Measurements from ENCODE around the gene KTN1.

The KTN1 gene

GRCh38 chr14:55686713-55687112, 106.7 kb downstream of the KTN1 start:
- no peak overlapping the region for H3K27ac ChIP-seq
- peaks cover 4% of the 10 kb centered on the region for H3K36me3 ChIP-seq (replicated peaks)
- no peak for DNase-seq
- H3K27me3 ChIP-seq (replicated peaks) = no peaks in the 10 kb centered on the region
- H3K4me3 ChIP-seq (ENCODE audit: low read depth, low read length) = no peak overlapping the region
- in situ Hi-C loops (cut with HindIII; ENCODE audit: low pct_ligation_motif_present, low sequenced_read_pairs) = no loop called here
- TF ChIP-seq CTCF (IDR thresholded peaks at IDR 0.05; ENCODE audit: low read depth, low read length, missing control alignments) = no peak

- H3K4me3 ChIP-seq (ENCODE audit: low read depth, low read length) = no peak overlapping the region
- H3K27me3 ChIP-seq (replicated peaks) = no peaks in the 10 kb centered on the region
- H3K27ac ChIP-seq = no peak overlapping the region
- no peak for DNase-seq
- H3K36me3 ChIP-seq (replicated peaks) = peaks cover 4% of the 10 kb centered on the region
- TF ChIP-seq CTCF (IDR thresholded peaks at IDR 0.05; ENCODE audit: low read depth, low read length, missing control alignments) = no peak
- in situ Hi-C loops (cut with HindIII; ENCODE audit: low pct_ligation_motif_present, low sequenced_read_pairs) = no loop called here
These were observed 108.6 kb downstream of the KTN1 start for GRCh38 chr14:55688566-55688965.

- no peak for DNase-seq
- no peaks in the 10 kb centered on the region for H3K27me3 ChIP-seq (replicated peaks)
- TF ChIP-seq CTCF (IDR thresholded peaks at IDR 0.05; ENCODE audit: low read depth, low read length, missing control alignments) = no peak
- in situ Hi-C loops (cut with HindIII; ENCODE audit: low pct_ligation_motif_present, low sequenced_read_pairs) = no loop called here
- no peak overlapping the region for H3K27ac ChIP-seq
- no peak overlapping the region for H3K4me3 ChIP-seq (ENCODE audit: low read depth, low read length)
- H3K36me3 ChIP-seq (replicated peaks) = peaks cover 4% of the 10 kb centered on the region
These were observed 110.2 kb downstream of the KTN1 start for GRCh38 chr14:55689981-55690871.

- in situ Hi-C loops (cut with HindIII; ENCODE audit: low pct_ligation_motif_present, low sequenced_read_pairs) = no loop called here
- DNase-seq = no peak
- no peaks in the 10 kb centered on the region for H3K36me3 ChIP-seq (replicated peaks)
- no peak overlapping the region for H3K4me3 ChIP-seq (ENCODE audit: low read depth, low read length)
- no peak overlapping the region for H3K27ac ChIP-seq
- no peaks in the 10 kb centered on the region for H3K27me3 ChIP-seq (replicated peaks)
- no peak for TF ChIP-seq CTCF (IDR thresholded peaks at IDR 0.05; ENCODE audit: low read depth, low read length, missing control alignments)
These were observed 111.7 kb downstream of the KTN1 start for GRCh38 chr14:55691659-55692058.

- no peak for TF ChIP-seq CTCF (IDR thresholded peaks at IDR 0.05; ENCODE audit: low read depth, low read length, missing control alignments)
- H3K27me3 ChIP-seq (replicated peaks) = no peaks in the 10 kb centered on the region
- in situ Hi-C loops (cut with HindIII; ENCODE audit: low pct_ligation_motif_present, low sequenced_read_pairs) = no loop called here
- no peak overlapping the region for H3K27ac ChIP-seq
- DNase-seq = no peak
- no peak overlapping the region for H3K4me3 ChIP-seq (ENCODE audit: low read depth, low read length)
- no peaks in the 10 kb centered on the region for H3K36me3 ChIP-seq (replicated peaks)
These were observed 113.9 kb downstream of the KTN1 start for GRCh38 chr14:55693904-55694303.

Measured in brain microvascular endothelial cell (primary cell).